Measurements from ENCODE around the gene SOX6. TPM values are rescaled to one million over a fixed set of nuclear protein-coding genes. Genes with fewer than 3 reads are reported as not detected.

SOX6 gene
- total and polyA plus RNA-seq, 2 experiments from 2014 or later = 0.03 to 0.66 TPM

- Histone ChIP-seq H3K4me3 (peak overlapping the region; percentile 41), H4K20me1 (replicated peaks; ENCODE audit: insufficient read depth) (no peaks in the 10 kb centered on the region), H3K27ac (ENCODE audit: low read depth) (no peak overlapping the region), H3K79me2 (replicated peaks; ENCODE audit: insufficient read depth) (no peaks in the 10 kb centered on the region), H3F3A (replicated peaks; ENCODE audit: low read depth) (no peaks in the 10 kb centered on the region), H3K27me3 (ENCODE audit: insufficient read depth) (peaks cover 16% of the 10 kb centered on the region; the same call in 1 of the 2 replicates), H3K9me2 (ENCODE audit: insufficient read depth) (0 out of 2 replicates have a peak, but pooled peaks cover 10% of the 10 kb centered on the region), H2AFZ (peak overlapping the region; percentile 84), H3K4me1 (ENCODE audit: insufficient read depth) (no peaks in the 10 kb centered on the region), H3K4me2 (peak overlapping the region; percentile 67; the same call in 1 of the 2 replicates), H3K36me3 (ENCODE audit: insufficient read depth) (no peaks in the 10 kb centered on the region)
- peak; percentile 80 for DNase-seq (ENCODE audit: low spot score)
- Mint-ChIP-seq H3K27ac (no peak overlapping the region), H3K4me1 (no peaks in the 10 kb centered on the region; the same call in 2 of the 3 replicates), H3K9me3 (0 out of 3 replicates have a peak, but pooled peaks cover under 1% of the 10 kb centered on the region), H3K27me3 (ENCODE audit: insufficient read depth, low read depth, poor library complexity) (peaks cover 8% of the 10 kb centered on the region), H3K4me3 (no peak overlapping the region), H3K36me3 (ENCODE audit: low read depth) (no peaks in the 10 kb centered on the region)
- peak; percentile 95 for ATAC-seq
- TF ChIP-seq STAT1 (IDR thresholded peaks at IDR 0.05; ENCODE audit: unreplicated experiment) (no peak), CTCF (conservative IDR thresholded peaks at IDR 0.05; ENCODE audit: low read depth in 2 of 2) (peak; percentile 85 to 88), ZNF462 (CRISPR knock-in tag; IDR thresholded peaks at IDR 0.05) (peak; percentile 48; the same call in 1 of the 2 replicates), POLR2AphosphoS5 (IDR thresholded peaks at IDR 0.05; ENCODE audit: low read depth) (no peak), ZNF331 (CRISPR knock-in tag; IDR thresholded peaks at IDR 0.05; ENCODE audit: low read depth) (no peak)
Measured at GRCh38 chr11:15941206-15941770, 415.1 kb downstream of the SOX6 start.

Measured in GM23338 (cell line).